A673 (cell line): ENCODE results near the gene ESRRA.

Experiments used
- EZH2 ChIP-seq: fragments of 200-600 bp; sonication (generic); IDR thresholded peaks from 2 replicates; pipeline ENCODE4 v1.6.1; 2017; ENCODE audit warnings: borderline replicate concordance, low read depth, mild to moderate bottlenecking, mixed read lengths, antibody characterized with exemption, low read length; ENCODE audit not compliant: poor library complexity, severe bottlenecking
- TF ChIP-seq, protein P1 (sequence below): fragments of 300-800, 200-600 bp; sonication (generic); conservative IDR thresholded peaks from 2 replicates; pipeline ENCODE4 v1.5.1; 2017; ENCODE audit warnings: low read depth, mild to moderate bottlenecking, antibody characterized with exemption, low read length, moderate library complexity, mixed read lengths

DNA sequence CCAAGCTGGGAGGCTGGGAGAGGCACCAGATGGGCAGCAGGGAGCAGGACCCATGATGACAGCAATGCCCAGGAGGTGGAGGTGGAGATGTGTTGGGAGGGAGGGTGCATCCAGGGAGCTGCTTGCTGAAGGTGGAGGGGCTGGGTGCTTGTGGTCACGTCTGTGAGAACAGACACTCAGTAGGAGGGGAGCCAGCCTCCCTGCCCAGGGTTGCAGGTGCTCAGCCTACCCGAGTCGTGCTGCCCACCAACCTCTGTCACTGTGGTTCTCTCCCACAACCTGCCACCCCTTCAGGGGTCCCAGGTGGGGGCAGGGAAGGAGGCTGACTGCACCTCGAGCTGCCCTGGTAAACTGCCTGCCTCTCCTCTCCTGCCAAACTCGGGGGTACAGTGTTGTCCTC is 18.0 kb downstream of the ESRRA start:
- TF ChIP-seq, protein P1, sequence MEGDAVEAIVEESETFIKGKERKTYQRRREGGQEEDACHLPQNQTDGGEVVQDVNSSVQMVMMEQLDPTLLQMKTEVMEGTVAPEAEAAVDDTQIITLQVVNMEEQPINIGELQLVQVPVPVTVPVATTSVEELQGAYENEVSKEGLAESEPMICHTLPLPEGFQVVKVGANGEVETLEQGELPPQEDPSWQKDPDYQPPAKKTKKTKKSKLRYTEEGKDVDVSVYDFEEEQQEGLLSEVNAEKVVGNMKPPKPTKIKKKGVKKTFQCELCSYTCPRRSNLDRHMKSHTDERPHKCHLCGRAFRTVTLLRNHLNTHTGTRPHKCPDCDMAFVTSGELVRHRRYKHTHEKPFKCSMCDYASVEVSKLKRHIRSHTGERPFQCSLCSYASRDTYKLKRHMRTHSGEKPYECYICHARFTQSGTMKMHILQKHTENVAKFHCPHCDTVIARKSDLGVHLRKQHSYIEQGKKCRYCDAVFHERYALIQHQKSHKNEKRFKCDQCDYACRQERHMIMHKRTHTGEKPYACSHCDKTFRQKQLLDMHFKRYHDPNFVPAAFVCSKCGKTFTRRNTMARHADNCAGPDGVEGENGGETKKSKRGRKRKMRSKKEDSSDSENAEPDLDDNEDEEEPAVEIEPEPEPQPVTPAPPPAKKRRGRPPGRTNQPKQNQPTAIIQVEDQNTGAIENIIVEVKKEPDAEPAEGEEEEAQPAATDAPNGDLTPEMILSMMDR, result no peak
- no peak for TF ChIP-seq EZH2
